Thyroid gland (tissue), 4 donors: ENCODE measurements around the gene TGFBR3.

ENCODE experiments used
- CTCF ChIP-seq, 6 experiments: fragments of 200-600 bp in 3 of 6; fragments of 450-650 bp in 3 of 6; sonication (generic) in 3 of 6; IDR thresholded peaks; one replicate each; pipeline ENCODE4 v1.5.1; 2016 to 2019; ENCODE audit warnings: antibody characterized with exemption in 6 of 6, mild to moderate bottlenecking in 2 of 6, inconsistent platforms in 1 of 6, moderate library complexity in 1 of 6
- POLR2A ChIP-seq, 2 donors: fragments of 450-650 bp; IDR thresholded peaks; one replicate each; pipeline ENCODE4 v1.6.1; 2017; ENCODE audit warnings: antibody characterized with exemption in 2 of 2, mild to moderate bottlenecking in 2 of 2, moderate library complexity in 1 of 2

GRCh38 chr1:91829293-91830153 is 56.4 kb downstream of the TGFBR3 start:
- TF ChIP-seq CTCF (IDR thresholded peaks at IDR 0.05) (no peak), POLR2A (IDR thresholded peaks at IDR 0.05) (no peak)
